Frontal cortex (tissue), 4 donors: ENCODE data around the gene TSTD1. TPM values are rescaled to one million over a fixed set of nuclear protein-coding genes. Genes with fewer than 3 reads are reported as not detected.

Experiments
- DNase-seq, 2 donors: peaks; one replicate each; pipeline ENCODE4 v3.0.0; 2012; ENCODE audit warnings: low spot score in 2 of 2
- FAIRE-seq: peaks from 2 replicates; lab custom pipeline; 2012; peaks lifted over from hg19 to GRCh38; lab: Jason Lieb, UNC
- total RNA-seq: library from RNA; depleted of rRNA; stranded (reverse); fragments of >200 nt; gene quantifications from one replicate; pipeline ENCODE4 v1.2.3, GENCODE V29; 2014
- donor health status: control.
- donor health status: control.
- donor health status: control.

The TSTD1 gene
- total RNA-seq = 32.6 TPM

- DNase-seq = peak in 1 of 2 donors; percentile 55
- FAIRE-seq = no peak
Observed at GRCh38 chr1:161038523-161039153, at the start of gene TSTD1. TSTD1 (minus strand) TSS chr1:161038964; CDS start chr1:161038889, 75 bp downstream.

- FAIRE-seq (no peak), DNase-seq (no peak)
Observed at GRCh38 chr1:161086457-161086856, 47.7 kb upstream of the TSTD1 start.

GRCh38 chr1:161085165-161085564 is 46.4 kb upstream of the TSTD1 start:
- FAIRE-seq = no peak
- DNase-seq = no peak

GRCh38 chr1:161084597-161084988 is 45.8 kb upstream of the TSTD1 start:
- DNase-seq (no peak), FAIRE-seq (no peak)

GRCh38 chr1:161083748-161084596 is 45.2 kb upstream of the TSTD1 start:
- no peak for FAIRE-seq

GRCh38 chr1:161082996-161083747 is 44.4 kb upstream of the TSTD1 start:
- DNase-seq (no peak), FAIRE-seq (no peak)

More at GRCh38 chr1:161083748-161084596, 45.2 kb upstream of the TSTD1 start:
- DNase-seq = no peak

- FAIRE-seq (no peak), DNase-seq (no peak)
Observed at GRCh38 chr1:161082483-161082882, 43.7 kb upstream of the TSTD1 start.

GRCh38 chr1:161081519-161081918 is 42.8 kb upstream of the TSTD1 start:
- DNase-seq = no peak
- FAIRE-seq = no peak

- FAIRE-seq (no peak), DNase-seq (no peak)
Observed at GRCh38 chr1:161080441-161081405, 42.0 kb upstream of the TSTD1 start.

GRCh38 chr1:161079436-161080110 is 40.8 kb upstream of the TSTD1 start:
- no peak for FAIRE-seq
- no peak for DNase-seq

- no peak for FAIRE-seq
Observed at GRCh38 chr1:161077426-161077825, 38.7 kb upstream of the TSTD1 start.

GRCh38 chr1:161076410-161076809 is 37.6 kb upstream of the TSTD1 start:
- no peak for DNase-seq
- FAIRE-seq = no peak

More at GRCh38 chr1:161077426-161077825, 38.7 kb upstream of the TSTD1 start:
- DNase-seq = no peak

- DNase-seq (no peak), FAIRE-seq (no peak)
Observed at GRCh38 chr1:161074676-161075368, 36.1 kb upstream of the TSTD1 start.

GRCh38 chr1:161073474-161074121 is 34.8 kb upstream of the TSTD1 start:
- DNase-seq = no peak
- no peak for FAIRE-seq

GRCh38 chr1:161072751-161073449 is 34.1 kb upstream of the TSTD1 start:
- DNase-seq (no peak), FAIRE-seq (no peak)

GRCh38 chr1:161071886-161072371 is 33.2 kb upstream of the TSTD1 start:
- DNase-seq (peak in 1 of 2 donors; percentile 41), FAIRE-seq (no peak)

GRCh38 chr1:161070761-161071160 is 32.0 kb upstream of the TSTD1 start:
- DNase-seq (no peak), FAIRE-seq (no peak)
